RPMI8226 (cell line): ENCODE results near the gene RTN3.
"Not testable (repeated sequence)": the region's sequence is repeated elsewhere in the genome, so short reads cannot be mapped to it uniquely, and the experiment has no call there.

ENCODE experiments used
- DNase-seq: peaks from one replicate; pipeline ENCODE4 v3.0.0-alpha.2; 2015

RTN3 gene

DNA sequence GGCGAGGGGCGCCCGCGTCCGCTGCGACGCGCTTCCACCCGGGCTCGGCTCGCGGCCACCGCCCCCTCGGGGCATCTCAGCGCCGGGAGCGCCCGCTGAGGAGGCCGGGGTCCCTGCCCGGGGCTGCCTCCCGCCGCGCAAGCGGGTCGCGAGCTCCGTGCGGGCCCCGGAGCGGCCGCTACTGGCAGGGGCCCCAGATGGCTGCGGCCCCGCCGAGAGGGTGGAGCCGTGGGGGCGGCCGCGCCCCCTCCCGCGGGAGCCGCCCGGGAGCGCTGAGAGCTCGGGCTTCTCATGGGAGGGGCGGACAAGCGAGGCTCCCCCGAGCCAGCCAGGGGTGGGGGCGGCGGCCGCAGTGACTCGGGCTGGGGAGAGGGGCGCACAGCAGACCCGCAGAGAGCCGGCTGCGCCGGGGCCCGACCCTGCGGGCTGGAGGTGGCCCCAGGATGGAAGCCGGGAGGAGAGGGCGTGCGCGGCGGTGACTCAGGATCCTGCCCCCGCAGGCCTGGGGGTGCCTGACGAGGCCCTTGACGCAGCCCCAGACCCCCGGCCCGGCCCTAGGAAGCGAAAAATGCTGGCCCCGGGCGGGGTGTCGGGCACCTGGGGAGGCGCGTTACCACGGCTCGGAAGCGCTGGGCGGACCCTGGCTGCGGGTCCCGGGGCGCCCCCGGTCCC, 87.9 kb downstream of the RTN3 start:
- peak; percentile 69 for DNase-seq

DNA sequence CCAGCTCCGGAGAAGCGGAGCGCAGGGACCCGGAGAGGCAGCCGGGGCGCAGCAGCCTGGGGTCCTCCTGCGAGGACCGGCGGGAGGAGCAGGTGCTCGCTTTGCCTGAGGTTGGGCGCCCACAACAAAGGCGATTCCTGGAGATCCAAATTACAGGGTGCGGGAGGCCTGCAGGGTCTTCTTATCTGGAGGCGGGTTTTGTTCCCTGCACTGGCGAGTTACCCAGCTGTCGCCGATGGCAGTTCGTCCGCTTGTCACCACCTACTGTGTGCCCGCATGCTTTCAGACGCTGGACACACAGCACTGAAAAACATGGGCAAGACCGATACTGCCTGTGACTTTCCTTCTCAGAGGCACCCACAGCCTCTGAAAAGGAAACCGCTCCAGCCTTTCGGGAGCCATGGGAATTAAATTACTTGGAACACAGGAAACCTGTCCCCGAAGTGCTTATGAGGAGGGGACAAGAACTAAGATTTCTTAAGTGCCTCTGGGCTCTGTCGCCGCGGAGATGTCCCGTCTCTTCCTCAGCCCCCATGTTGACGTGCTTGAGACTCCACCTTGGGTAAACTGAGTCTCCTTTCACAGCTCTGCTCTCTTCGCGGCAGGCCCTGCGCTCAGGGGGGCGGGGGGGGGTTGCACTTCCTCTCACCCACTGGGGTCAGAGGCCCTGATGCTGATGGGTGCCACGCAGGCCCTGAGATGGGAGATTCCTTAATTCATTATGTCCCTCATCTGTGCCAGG, 88.6 kb downstream of the RTN3 start:
- no peak for DNase-seq

- no peak for DNase-seq
Observed at GRCh38 chr11:63770763-63771162, 89.5 kb downstream of the RTN3 start.

- DNase-seq: not testable (repeated sequence)
Observed at GRCh38 chr11:63771741-63772318, 90.5 kb downstream of the RTN3 start.

DNA sequence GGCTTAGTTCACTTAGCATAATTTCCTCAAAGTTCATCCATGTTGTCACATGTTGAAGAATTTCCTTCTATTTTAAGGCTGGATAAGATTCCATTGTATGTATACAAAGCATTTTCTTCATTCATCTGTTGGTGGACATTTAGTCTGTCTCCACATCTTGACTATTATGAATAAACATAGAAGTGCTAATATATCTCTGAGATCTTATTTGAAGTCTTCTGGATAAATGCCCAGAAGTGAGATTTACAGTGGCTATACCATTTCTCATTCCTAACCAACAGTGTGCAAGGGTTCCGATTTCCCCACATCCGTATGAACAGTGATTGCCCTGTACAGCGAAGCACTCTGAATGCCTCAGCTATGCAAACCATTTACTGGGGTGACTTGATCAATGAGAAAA, 93.9 kb downstream of the RTN3 start:
- no peak for DNase-seq

- DNase-seq: no peak
Observed at GRCh38 chr11:63779039-63779438, 97.7 kb downstream of the RTN3 start.

GRCh38 chr11:63782749-63783148, 101.4 kb downstream of the RTN3 start:
- no peak for DNase-seq

- DNase-seq: no peak
Observed at GRCh38 chr11:63783925-63784592, 102.8 kb downstream of the RTN3 start.

DNA sequence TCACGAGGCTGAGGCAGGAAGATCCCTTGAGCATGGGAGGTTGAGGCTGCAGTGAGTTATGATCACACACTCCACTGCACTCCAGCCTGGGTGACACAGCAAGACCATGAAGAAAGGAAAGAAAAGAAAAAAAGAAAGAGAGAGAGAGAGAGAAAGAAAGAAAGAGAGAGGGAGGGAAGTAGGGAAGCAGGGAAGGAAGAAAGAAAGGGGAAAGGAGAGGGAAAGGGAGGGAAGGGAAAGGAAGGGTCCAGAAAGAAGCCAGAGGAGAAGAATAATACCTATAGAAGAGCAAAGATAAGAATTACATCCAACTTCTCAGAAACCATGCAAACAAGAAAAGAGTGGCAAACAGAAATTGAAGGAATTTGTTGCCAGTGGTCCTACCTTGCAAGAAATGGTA, 104.5 kb downstream of the RTN3 start:
- DNase-seq: no peak

DNA sequence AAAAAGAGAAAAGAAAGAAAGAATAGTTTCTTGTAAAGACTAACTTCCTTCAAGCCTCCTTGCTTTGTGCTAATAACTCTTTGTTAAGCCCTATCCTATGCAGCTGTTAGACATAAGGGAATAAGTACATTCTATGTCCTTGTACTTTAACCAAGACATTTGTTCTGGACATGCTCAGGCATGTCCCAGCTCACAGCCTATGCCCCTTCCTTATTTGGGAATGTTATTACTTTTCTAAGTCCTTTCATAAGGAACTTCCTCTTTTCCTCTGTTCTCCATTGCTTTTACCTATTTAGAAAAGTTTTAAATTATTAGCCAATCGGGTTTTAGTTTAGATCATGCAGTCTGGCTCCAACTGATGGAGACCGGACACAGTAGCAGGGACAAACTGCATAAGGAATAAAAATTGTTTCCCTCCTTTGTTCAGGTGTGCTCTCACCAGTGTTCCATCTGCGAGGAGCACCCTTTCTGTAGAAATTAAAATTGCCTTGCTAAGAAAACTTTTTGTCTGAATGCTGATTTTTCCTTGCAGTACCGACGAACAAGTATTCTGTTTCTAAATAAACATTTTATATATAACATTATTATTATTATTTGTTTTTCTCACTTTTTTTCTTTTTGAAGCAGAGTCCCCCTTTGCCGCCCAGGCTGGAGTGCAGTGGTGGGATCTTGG, 110.3 kb downstream of the RTN3 start:
- no peak for DNase-seq

DNA sequence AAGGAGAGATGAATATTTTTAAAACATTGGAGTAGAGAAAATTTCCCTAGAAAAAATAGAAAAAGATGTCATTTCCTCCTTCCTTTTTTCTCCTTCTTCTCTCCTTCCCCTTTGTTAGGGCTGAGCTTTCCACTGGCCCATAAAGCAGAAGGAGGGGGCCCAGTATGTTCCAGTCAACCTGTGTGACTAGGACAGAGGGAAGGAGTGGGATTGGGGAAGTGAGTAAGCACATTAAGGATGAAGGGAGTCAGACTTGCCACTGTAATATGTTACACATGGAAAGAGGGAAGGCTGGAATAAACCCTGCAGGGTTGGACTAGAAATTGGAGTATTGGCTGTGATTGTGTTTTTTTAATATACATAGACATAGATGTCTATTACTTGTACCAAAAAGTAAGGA, 111.9 kb downstream of the RTN3 start:
- DNase-seq: no peak

DNA sequence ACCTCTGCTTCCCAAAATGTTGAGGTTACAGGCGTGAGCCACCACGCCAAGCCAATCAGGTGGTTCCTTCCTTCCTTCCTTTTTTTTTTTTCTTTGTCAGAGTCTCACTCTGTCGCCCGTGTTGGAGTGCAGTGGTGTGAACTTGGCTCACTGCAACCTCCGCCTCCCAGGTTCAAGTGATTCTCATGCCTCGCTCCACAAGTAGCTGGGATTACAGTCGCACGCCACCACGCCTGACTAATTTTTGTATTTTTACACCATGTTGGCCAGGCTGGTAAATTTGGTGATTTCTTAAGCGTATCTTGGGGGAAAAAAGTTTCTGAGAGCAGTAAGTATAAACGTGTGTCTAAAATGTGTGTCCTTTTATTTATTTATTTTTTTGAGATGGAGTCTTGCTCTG, 113.8 kb downstream of the RTN3 start:
- DNase-seq: no peak

GRCh38 chr11:63800921-63801320, 119.6 kb downstream of the RTN3 start:
- no peak for DNase-seq

DNA sequence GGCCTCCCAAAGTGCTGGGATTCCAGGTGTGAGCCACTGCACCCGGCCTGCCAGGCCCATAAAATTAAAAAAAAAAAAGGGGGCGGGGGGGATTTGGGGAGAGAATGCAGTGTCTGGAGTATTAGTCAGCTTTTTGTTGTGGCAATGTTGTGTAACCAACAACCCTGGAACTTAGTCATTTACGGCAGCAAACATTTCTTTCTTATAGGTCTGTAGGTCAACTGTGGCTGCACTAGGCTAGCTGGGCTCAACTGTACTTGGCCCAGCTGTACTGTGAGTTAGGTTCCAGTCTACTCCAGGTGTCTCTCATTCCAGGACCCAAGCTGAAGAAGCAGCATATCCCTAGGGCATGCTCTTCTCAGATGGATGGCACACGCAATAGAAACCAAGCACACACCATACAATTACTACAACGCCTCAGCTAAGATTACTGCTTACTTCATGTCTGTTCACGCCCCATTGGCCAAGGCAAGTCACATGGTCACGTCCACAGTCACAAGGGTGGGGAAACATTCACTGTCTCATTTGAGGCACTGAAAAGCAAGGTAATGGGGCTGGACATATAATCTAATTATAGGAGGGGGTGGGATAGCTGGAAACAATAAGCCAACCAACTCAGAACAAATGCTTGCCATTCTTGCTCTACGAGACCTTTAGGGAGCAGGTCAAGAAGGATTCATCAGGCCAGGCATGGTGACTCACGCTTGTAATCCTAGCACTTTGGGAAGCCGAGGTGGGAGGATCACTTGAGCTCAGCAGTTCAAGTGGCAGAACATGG, 121.5 kb downstream of the RTN3 start:
- DNase-seq: no peak

DNA sequence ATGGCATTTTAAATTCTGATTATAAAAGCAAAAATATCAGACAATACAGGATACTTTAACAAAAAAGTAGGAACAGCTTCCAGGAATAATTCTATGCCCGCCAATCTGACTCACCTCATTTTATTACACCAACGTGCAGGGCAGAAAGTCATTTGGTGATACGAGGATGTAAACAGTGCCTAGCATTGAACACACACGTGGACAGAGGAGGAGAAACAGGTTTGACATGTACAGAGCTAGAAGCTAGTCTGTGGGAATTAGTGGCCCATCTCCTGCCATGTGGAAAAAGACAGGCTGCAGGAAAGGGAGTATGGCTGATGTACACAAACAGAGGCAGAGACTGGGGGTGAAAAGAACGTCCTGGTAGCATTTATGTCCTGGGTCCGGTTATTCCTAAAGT, 123.0 kb downstream of the RTN3 start:
- DNase-seq: no peak

DNA sequence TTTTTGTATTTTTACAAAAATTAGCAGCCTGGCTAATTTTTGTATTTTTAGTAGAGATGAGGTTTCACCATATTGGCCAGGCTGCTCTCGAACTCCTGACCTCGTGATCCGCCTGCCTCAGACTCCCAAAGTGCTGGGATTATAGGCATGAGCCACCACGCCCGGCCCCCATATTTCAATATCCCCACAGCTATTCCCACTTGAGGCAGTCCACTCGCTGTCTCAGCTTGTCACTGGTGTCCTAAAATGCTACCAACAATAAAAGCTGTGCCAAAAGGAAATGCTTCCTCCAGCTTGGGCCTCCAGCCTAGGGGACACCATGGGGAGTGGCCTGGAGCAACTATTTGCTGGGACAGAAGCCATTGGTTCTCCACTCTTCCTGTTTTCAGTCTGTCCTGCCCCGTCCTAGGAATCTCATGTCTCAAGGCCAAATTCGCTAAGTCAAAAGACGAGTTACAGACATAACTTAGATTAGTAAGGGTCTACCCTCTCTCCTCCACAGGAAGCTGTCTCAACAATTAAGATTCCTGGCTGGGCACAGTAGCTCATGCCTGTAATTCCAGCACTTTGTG, 124.6 kb downstream of the RTN3 start:
- no peak for DNase-seq
